Neural cell (in vitro differentiated cells): Measurements from ENCODE around the gene PDE9A. TPM values are rescaled to one million over a fixed set of nuclear protein-coding genes. Genes with fewer than 3 reads are reported as not detected.

Experiments used
- H2AFZ ChIP-seq: fragments of 200-600, 300-800 bp; sonication (generic), shearing (Covaris generic); 2 replicates; pipeline ENCODE4 v1.6.0; 2014; ENCODE audit warnings: low read depth, mild to moderate bottlenecking, antibody characterized with exemption, low read length, moderate library complexity
- H3F3A ChIP-seq: fragments of 200-600 bp; shearing (Covaris generic); 2 replicates; pipeline ENCODE4 v1.6.1; 2016; ENCODE audit warnings: mild to moderate bottlenecking, moderate library complexity, mixed read lengths, antibody characterized with exemption, low read length; ENCODE audit not compliant: insufficient read depth, poor library complexity, severe bottlenecking
- H3K27ac ChIP-seq: fragments of 200-600, 300-800 bp; sonication (generic), shearing (Covaris generic); 2 replicates; pipeline ENCODE4 v1.5.1; 2014; ENCODE audit warnings: mild to moderate bottlenecking, low read length, moderate library complexity
- H3K27me3 ChIP-seq: fragments of 300-800, 200-600 bp; sonication (generic), shearing (Covaris generic); 2 replicates; pipeline ENCODE4 v1.6.0; 2014; ENCODE audit warnings: mild to moderate bottlenecking, low read depth, low read length, moderate library complexity; ENCODE audit not compliant: insufficient read depth
- H3K36me3 ChIP-seq: fragments of 300-800, 200-600 bp; sonication (generic), shearing (Covaris generic); 2 replicates; pipeline ENCODE4 v1.5.1; 2014; ENCODE audit warnings: mild to moderate bottlenecking, antibody characterized with exemption, low read length, moderate library complexity; ENCODE audit not compliant: insufficient read depth
- H3K4me2 ChIP-seq: fragments of 300-800, 200-600 bp; sonication (generic), shearing (Covaris generic); 2 replicates; pipeline ENCODE4 v1.6.0; 2014; ENCODE audit warnings: mild to moderate bottlenecking, low read length
- H3K4me3 ChIP-seq: fragments of 300-800, 200-600 bp; sonication (generic), shearing (Covaris generic); 2 replicates; pipeline ENCODE4 v1.5.1; 2014; ENCODE audit warnings: mild to moderate bottlenecking, low read length, moderate library complexity
- H3K79me2 ChIP-seq: fragments of 200-600 bp; shearing (Covaris generic); replicated peaks from 2 replicates; pipeline ENCODE4 v1.6.0; 2014; ENCODE audit warnings: mild to moderate bottlenecking, low read length, moderate library complexity; ENCODE audit not compliant: insufficient read depth
- H3K9ac ChIP-seq: fragments of 300-800, 200-600 bp; sonication (generic), shearing (Covaris generic); 2 replicates; pipeline ENCODE4 v1.6.1; 2016; ENCODE audit warnings: mild to moderate bottlenecking, low read length, mixed read lengths
- H3K9me2 ChIP-seq: fragments of 200-600 bp; shearing (Covaris generic); 2 replicates; pipeline ENCODE4 v1.6.1; 2016; ENCODE audit warnings: mild to moderate bottlenecking, low read length, mixed read lengths; ENCODE audit not compliant: insufficient read depth
- H3K9me3 ChIP-seq: fragments of 200-600, 300-800 bp; sonication (generic), shearing (Covaris generic); 2 replicates; pipeline ENCODE4 v1.6.1; 2016; ENCODE audit warnings: mild to moderate bottlenecking, mixed run types, low read length, moderate library complexity, mixed read lengths
- H4K20me1 ChIP-seq: fragments of 200-600 bp; shearing (Covaris generic); 2 replicates; pipeline ENCODE4 v1.6.1; 2016; ENCODE audit warnings: mild to moderate bottlenecking, mixed run types; ENCODE audit not compliant: insufficient read depth
- EP300 ChIP-seq: fragments of 450-650 bp; conservative IDR thresholded peaks from 2 replicates; pipeline ENCODE4 v1.6.1; 2014; ENCODE audit warnings: antibody characterized with exemption, mild to moderate bottlenecking, moderate library complexity; ENCODE audit not compliant: poor library complexity, severe bottlenecking
- EZH2 ChIP-seq: fragments of 200-600, 300-800 bp; shearing (Covaris generic), sonication (generic); IDR thresholded peaks from 2 replicates; pipeline ENCODE4 v1.6.1; 2014; ENCODE audit warnings: antibody characterized with exemption, low read length, borderline replicate concordance, mild to moderate bottlenecking; ENCODE audit not compliant: insufficient read depth, poor library complexity, severe bottlenecking
- MXI1 ChIP-seq: fragments of 450-650 bp; conservative IDR thresholded peaks from 2 replicates; pipeline ENCODE4 v1.6.1; 2014; ENCODE audit warnings: antibody characterized with exemption, mild to moderate bottlenecking; ENCODE audit not compliant: poor library complexity, severe bottlenecking
- POLR2AphosphoS5 ChIP-seq: IDR thresholded peaks from 2 replicates; pipeline ENCODE4 v1.6.1; 2012
- RAD21 ChIP-seq: fragments of 450-650 bp; conservative IDR thresholded peaks from 2 replicates; pipeline ENCODE4 v1.6.1; 2014; ENCODE audit warnings: antibody characterized with exemption, mild to moderate bottlenecking, moderate library complexity
- SMC3 ChIP-seq: fragments of 450-650 bp; conservative IDR thresholded peaks from 2 replicates; pipeline ENCODE4 v1.6.1; 2014; ENCODE audit warnings: antibody characterized with exemption, mild to moderate bottlenecking, moderate library complexity; ENCODE audit not compliant: poor library complexity
- TAF1 ChIP-seq: IDR thresholded peaks from 2 replicates; pipeline ENCODE4 v1.6.1; 2012; ENCODE audit warnings: low read depth
- polyA plus RNA-seq: library from polyadenylated mRNA; depleted of rRNA; stranded (reverse); fragments of >200 nt; gene quantifications from 2 replicates; pipeline ENCODE4 v1.2.3, GENCODE V29; 2014
- TF ChIP-seq, protein P1 (sequence below): fragments of 450-650 bp; IDR thresholded peaks from 2 replicates; pipeline ENCODE4 v1.5.1; 2014; ENCODE audit warnings: antibody characterized with exemption, mild to moderate bottlenecking, moderate library complexity; ENCODE audit not compliant: poor library complexity, severe bottlenecking
- TF ChIP-seq, protein P2 (sequence below): IDR thresholded peaks from 2 replicates; pipeline ENCODE4 v1.6.1; 2012; ENCODE audit warnings: borderline replicate concordance

The PDE9A gene
- polyA plus RNA-seq, 1 donor from 2014 or later: 32.2 TPM

DNA sequence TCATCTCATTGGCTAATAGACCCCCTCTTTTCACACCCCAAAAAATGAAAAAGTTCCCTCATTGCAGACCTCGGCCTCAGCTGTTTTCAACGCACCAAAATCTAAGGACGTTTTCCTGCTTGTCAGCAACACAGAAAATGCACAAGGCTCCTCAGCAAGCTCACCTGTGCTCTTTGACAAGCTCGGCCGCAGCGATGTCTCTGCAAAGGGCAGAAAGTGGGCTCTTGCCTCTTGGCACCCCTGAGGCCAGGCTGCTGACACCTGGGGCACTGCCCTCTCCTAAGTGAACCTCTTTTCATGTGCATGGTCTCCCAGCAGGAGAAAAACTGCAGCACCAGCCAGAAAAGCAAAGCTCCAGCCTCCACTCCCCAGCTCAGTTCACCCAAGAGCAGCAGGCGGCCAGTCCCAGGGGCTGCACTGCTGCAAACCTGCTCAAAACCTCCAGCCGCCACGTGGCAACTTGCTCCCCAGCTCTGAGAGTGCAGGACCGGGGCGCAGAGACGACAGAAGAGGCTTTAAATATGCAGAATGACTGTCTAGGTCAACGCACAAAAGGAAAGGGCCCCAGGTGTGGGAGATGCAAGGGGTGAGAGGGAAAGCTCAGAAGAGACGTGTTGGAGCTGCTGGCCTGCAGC, 101.7 kb downstream of the PDE9A start:
- Histone ChIP-seq H3K27ac (no peak overlapping the region), H3F3A (no peaks in the 10 kb centered on the region), H2AFZ (no peak overlapping the region), H3K9me3 (no peaks in the 10 kb centered on the region), H3K4me2 (no peak overlapping the region), H3K9me2 (no peaks in the 10 kb centered on the region), H3K27me3 (no peaks in the 10 kb centered on the region), H3K79me2 (no peaks in the 10 kb centered on the region), H4K20me1 (no peaks in the 10 kb centered on the region), H3K36me3 (no peaks in the 10 kb centered on the region), H3K9ac (no peak overlapping the region), H3K4me3 (no peak overlapping the region)
- no peak for TF ChIP-seq MXI1
- TF ChIP-seq, protein P1, sequence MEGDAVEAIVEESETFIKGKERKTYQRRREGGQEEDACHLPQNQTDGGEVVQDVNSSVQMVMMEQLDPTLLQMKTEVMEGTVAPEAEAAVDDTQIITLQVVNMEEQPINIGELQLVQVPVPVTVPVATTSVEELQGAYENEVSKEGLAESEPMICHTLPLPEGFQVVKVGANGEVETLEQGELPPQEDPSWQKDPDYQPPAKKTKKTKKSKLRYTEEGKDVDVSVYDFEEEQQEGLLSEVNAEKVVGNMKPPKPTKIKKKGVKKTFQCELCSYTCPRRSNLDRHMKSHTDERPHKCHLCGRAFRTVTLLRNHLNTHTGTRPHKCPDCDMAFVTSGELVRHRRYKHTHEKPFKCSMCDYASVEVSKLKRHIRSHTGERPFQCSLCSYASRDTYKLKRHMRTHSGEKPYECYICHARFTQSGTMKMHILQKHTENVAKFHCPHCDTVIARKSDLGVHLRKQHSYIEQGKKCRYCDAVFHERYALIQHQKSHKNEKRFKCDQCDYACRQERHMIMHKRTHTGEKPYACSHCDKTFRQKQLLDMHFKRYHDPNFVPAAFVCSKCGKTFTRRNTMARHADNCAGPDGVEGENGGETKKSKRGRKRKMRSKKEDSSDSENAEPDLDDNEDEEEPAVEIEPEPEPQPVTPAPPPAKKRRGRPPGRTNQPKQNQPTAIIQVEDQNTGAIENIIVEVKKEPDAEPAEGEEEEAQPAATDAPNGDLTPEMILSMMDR: no peak
- no peak for TF ChIP-seq POLR2AphosphoS5
- TF ChIP-seq, protein P2, sequence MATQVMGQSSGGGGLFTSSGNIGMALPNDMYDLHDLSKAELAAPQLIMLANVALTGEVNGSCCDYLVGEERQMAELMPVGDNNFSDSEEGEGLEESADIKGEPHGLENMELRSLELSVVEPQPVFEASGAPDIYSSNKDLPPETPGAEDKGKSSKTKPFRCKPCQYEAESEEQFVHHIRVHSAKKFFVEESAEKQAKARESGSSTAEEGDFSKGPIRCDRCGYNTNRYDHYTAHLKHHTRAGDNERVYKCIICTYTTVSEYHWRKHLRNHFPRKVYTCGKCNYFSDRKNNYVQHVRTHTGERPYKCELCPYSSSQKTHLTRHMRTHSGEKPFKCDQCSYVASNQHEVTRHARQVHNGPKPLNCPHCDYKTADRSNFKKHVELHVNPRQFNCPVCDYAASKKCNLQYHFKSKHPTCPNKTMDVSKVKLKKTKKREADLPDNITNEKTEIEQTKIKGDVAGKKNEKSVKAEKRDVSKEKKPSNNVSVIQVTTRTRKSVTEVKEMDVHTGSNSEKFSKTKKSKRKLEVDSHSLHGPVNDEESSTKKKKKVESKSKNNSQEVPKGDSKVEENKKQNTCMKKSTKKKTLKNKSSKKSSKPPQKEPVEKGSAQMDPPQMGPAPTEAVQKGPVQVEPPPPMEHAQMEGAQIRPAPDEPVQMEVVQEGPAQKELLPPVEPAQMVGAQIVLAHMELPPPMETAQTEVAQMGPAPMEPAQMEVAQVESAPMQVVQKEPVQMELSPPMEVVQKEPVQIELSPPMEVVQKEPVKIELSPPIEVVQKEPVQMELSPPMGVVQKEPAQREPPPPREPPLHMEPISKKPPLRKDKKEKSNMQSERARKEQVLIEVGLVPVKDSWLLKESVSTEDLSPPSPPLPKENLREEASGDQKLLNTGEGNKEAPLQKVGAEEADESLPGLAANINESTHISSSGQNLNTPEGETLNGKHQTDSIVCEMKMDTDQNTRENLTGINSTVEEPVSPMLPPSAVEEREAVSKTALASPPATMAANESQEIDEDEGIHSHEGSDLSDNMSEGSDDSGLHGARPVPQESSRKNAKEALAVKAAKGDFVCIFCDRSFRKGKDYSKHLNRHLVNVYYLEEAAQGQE: no peak
- no peak for TF ChIP-seq TAF1
- no peak for TF ChIP-seq EP300
- no peak for TF ChIP-seq SMC3
- TF ChIP-seq RAD21: no peak
- TF ChIP-seq EZH2: no peak

DNA sequence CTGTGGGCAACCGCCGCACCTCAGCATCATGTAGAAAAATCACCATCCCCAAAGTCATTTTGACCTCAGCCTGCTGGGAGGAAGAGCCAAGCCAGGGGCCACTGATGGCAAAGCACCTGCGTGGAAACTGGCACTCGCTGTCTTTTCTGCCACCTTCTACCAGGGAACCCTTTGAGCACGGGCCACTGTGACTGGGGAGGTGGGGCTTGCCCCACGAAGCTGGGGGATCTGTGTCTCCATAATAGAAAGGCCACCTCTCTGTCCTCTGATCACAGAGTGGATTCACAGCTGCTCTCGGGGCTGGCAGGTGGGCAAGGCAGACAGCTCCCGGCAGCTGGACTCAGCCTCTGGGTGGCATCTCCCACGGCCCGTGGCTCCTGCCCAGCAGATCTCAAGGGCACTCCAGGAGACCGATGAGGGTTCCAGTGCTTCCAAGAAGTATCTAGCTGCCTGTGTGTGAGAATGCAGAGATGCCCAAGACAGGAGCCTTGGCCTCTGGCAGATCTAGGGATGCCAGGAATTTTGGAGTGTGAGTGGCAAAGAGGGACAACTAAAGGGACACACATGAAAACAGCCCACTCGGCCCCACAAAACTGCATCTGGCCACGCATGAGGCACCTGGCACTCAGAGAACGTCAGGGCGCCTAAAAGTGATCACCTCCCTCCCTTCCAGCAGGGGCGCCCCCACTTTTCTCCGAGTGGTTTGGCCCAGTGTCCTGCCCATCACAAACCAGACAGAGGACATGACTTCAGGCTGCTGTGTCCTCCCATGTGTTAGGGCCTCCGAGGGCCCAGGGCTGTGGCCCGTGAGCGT, 102.6 kb downstream of the PDE9A start:
- Histone ChIP-seq H3K4me2 (no peak overlapping the region), H3K79me2 (no peaks in the 10 kb centered on the region), H3K27me3 (no peaks in the 10 kb centered on the region), H3K36me3 (no peaks in the 10 kb centered on the region), H3K9ac (no peak overlapping the region), H3F3A (no peaks in the 10 kb centered on the region), H3K9me3 (no peaks in the 10 kb centered on the region), H3K4me3 (no peak overlapping the region), H2AFZ (no peak overlapping the region), H3K9me2 (no peaks in the 10 kb centered on the region), H3K27ac (no peak overlapping the region), H4K20me1 (no peaks in the 10 kb centered on the region)
- TF ChIP-seq EZH2 (no peak), RAD21 (no peak), MXI1 (no peak), SMC3 (no peak)
